GM18870 (cell line): Measurements from ENCODE around the gene USP6.
"Not testable (repeated sequence)": the region's sequence is repeated elsewhere in the genome, so short reads cannot be mapped to it uniquely, and the experiment has no call there.

Source experiments
- ATAC-seq: cut with Tn5 transposase; IDR thresholded peaks from one replicate; pipeline ENCODE4 v1.9.1; 2021; ENCODE audit warnings: moderate library complexity; ENCODE audit not compliant: unreplicated experiment

The USP6 gene

GRCh38 chr17:5121186-5121841, 5.5 kb downstream of the USP6 start:
- ATAC-seq, result no peak

GRCh38 chr17:5122056-5122455, 6.2 kb downstream of the USP6 start:
- not testable (repeated sequence) for ATAC-seq

GRCh38 chr17:5122586-5123342, 6.9 kb downstream of the USP6 start:
- ATAC-seq, result no peak

DNA sequence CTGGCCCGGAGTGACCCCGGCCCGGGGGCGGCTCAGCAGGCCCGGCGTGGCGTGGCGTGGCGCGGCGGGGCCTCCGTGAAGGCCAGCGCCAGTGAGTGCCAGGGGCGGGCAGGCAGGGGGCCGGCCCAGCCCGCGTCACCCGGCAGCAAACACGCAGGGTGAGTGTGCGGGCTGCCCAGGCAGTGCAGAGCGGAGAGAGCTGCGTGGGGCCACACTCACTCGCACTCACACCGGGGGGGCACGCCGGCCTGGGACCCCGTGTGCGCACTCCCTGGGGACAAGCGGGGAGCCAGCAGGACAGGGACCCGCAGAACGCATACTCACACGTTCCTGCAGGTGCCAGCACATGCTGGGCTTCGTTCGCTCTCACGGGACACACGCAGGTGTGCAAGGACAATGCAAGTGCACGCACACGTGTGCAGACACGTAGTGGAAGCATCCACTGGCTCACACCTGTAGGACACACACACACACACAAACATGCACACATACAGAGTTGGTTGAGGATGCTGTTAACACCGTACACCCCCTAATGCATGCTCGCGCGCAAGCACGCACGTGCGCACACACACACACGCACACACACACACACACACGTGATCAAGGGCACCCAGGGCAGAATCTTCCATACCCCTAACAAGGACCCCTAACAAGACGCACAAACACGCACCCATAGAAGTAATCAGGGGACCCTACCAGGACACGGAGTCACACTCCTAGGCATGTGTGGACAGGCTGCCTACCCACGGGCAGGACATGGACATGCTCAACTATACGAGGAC, 7.7 kb downstream of the USP6 start:
- ATAC-seq, result no peak

DNA sequence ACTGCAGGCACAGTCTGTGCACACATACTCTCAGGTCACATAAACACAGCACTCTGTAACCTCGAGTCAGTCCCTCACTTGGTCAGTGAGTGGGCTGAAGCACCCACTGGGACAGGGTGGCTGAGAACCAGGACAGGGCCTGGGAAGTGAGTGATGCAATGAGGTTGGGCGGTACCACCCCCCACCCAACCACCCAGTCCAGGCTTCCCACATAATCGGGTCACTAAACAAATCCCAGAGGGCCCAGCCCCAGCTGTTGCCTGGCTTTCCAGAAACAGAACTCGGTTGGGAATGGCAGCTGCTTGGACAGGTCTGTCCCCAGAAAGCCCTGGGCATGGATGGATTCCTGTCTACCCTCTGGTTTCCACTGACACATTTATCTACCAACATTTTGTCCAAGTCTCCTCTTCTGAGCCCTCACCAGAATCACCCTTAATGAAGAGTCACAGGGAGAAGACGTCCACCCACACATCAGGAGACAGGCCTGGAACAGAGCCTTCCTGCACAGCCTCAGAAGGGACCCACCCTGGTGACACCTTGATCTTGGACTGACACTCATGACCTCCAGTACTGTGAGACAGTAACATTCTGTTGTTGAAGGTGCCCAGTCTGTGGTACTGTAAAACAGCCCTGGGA, 8.4 kb downstream of the USP6 start:
- ATAC-seq, result not testable (repeated sequence)

GRCh38 chr17:5124896-5125295, 9.1 kb downstream of the USP6 start:
- ATAC-seq, result not testable (repeated sequence)

GRCh38 chr17:5126719-5127488, 11.1 kb downstream of the USP6 start:
- ATAC-seq, result no peak

DNA sequence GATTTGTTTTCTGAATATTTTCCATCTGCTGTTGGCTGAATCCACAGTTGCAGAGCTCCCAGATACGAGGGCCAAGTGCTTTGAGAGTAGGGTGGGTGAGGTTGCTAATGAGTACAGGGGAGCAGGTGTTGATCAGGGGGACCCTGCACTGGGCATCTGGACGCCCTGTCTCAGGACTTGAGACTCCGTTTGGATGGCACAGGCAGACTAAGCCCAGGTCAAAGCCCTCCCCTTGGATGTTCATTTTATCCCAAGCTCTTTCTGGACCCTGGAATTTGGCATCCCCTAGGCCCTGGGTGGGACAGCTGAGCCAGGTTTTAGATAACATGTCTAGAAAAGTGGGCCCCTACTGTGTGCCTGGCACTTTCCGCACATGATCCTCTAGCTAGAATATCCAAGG, 12.1 kb downstream of the USP6 start:
- ATAC-seq, result no peak

DNA sequence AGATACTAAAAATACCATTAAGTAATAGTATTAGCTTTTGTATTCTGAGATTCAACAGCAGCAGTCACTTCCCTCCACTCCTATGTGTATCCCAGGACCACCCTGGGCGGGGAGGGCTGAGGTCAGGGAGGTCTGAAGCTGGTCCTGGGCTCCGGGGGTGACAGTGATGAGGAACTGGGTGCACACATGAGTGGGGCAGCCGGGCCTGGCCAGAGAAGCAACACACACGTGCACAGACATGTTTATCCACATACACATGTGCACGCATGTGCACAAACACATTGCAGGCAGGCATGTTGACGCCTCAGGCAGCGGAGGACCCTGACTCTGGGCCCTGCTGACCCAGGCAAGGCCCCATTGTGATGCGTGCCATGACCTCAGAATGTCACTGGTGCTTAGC, 12.6 kb downstream of the USP6 start:
- not testable (repeated sequence) for ATAC-seq

- no peak for ATAC-seq
Observed at GRCh38 chr17:5128905-5129535, 13.2 kb downstream of the USP6 start.

- ATAC-seq, result not testable (repeated sequence)
Observed at GRCh38 chr17:5129770-5130169, 13.9 kb downstream of the USP6 start.

GRCh38 chr17:5130261-5130660, 14.4 kb downstream of the USP6 start:
- ATAC-seq, result not testable (repeated sequence)

GRCh38 chr17:5130687-5131086, 14.9 kb downstream of the USP6 start:
- ATAC-seq, result not testable (repeated sequence)

GRCh38 chr17:5131146-5131715, 15.4 kb downstream of the USP6 start:
- no peak for ATAC-seq

- not testable (repeated sequence) for ATAC-seq
Observed at GRCh38 chr17:5131799-5132502, 16.1 kb downstream of the USP6 start.

DNA sequence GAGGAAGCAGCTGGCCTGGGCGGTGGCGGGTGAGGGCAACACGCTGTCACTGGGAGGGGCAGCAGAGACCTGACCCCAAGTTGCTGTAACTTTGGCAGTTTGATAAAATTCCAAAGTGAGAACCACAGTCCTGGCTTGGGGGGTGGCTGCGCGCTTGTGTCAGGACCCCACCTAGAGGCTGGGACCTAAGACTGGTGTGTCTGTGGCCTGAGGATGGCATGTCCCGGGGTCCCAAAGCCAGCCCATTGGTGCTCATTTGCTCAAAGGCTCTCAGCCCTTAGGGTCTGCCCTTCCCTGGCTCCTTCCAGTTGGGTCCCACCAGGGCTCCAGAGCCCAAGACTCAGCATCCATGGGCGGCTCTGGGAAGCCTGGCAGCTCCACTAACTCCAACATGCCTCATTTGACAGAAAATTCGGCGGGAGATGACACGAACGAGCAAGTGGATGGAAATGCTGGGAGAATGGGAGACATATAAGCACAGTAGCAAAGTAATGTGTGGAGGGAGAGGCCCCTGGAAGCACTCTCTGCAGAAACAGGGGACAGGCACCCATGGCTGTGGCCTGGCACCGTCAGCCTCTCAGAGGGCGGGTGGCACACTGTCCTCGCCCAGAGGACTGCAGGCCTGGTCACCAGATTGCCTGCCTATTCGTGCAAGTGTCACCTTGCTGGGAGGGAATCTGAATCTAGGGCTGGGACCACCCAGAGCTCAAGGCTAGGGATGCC, 16.8 kb downstream of the USP6 start:
- not testable (repeated sequence) for ATAC-seq

GRCh38 chr17:5133311-5133710, 17.5 kb downstream of the USP6 start:
- ATAC-seq, result no peak

- not testable (repeated sequence) for ATAC-seq
Observed at GRCh38 chr17:5133961-5134360, 18.1 kb downstream of the USP6 start.
